HepG2 (cell line): ENCODE results near the gene GRID1. TPM values are rescaled to one million over a fixed set of nuclear protein-coding genes. Genes with fewer than 3 reads are reported as not detected.

Experiments
- ATAC-seq: fragments of 200-7000 bp; cut with Tn5 transposase; 3 replicates; pipeline ENCODE4 v1.9.1; 2020; ENCODE audit warnings: mild to moderate bottlenecking, moderate library complexity
- BruUV-seq: library from RNA; stranded (reverse); fragments of 400-500 nt; replicated peaks from 2 replicates; lab custom pipeline; 2021; lab: Mats Ljungman, UMichigan
- CTCF ChIA-PET: fragments of 300-600 bp; formaldehyde crosslinking; extraction: SDS; loops from one replicate; lab custom pipeline; 2021; ENCODE audit warnings: low total read pairs, inconsistent platforms, low intra/inter-chr PET ratio; lab: Yijun Ruan, JAX
- POLR2A ChIA-PET: fragments of 350-600 bp; sonication (Branson Sonifier 250); formaldehyde crosslinking; loops from one replicate; lab custom pipeline; 2020; ENCODE audit warnings: antibody characterized with exemption, inconsistent platforms; lab: Yijun Ruan, JAX
- DNase-seq: peaks from one replicate; pipeline ENCODE4 v3.0.0-alpha.2; 2015; ENCODE audit warnings: low spot score
- FAIRE-seq: peaks from 3 replicates; lab custom pipeline; 2011; peaks lifted over from hg19 to GRCh38; lab: Jason Lieb, UNC
- H2AFZ ChIP-seq: one replicate; pipeline ENCODE4 v1.6.1; 2011; ENCODE audit warnings: low read length, inconsistent platforms
- H3K27ac ChIP-seq: fragments of 300-600 bp; 3 replicates; pipeline ENCODE4 v1.8.0; 2011; ENCODE audit warnings: mixed run types, mild to moderate bottlenecking, mixed read lengths, low read length, inconsistent platforms; ENCODE audit not compliant: insufficient read depth; ENCODE audit errors: extremely low read length
- H3K27me3 ChIP-seq, 2 experiments: fragments of 200-600 bp in 1 of 2; 2 replicates in 1 of 2; 3 replicates in 1 of 2; pipeline versions ENCODE4 v1.6.0 to v1.8.0; 2011; ENCODE audit warnings: low read length in 2 of 2, mild to moderate bottlenecking in 2 of 2, moderate library complexity in 2 of 2, inconsistent platforms in 1 of 2; ENCODE audit not compliant: insufficient read depth in 2 of 2, control insufficient read depth in 1 of 2
- H3K36me3 ChIP-seq, 2 experiments: fragments of 200-600 bp in 1 of 2; replicated peaks in 1 of 2; 2 replicates in 1 of 2; 3 replicates in 1 of 2; pipeline versions ENCODE4 v1.5.1 to v1.8.0; 2011; ENCODE audit warnings: low read length in 2 of 2, inconsistent platforms in 1 of 2; ENCODE audit not compliant: insufficient read depth in 2 of 2, control insufficient read depth in 1 of 2
- H3K4me1 ChIP-seq: 2 replicates; pipeline ENCODE4 v1.5.1; 2012; ENCODE audit warnings: low read length, inconsistent platforms; ENCODE audit not compliant: insufficient read depth
- H3K4me2 ChIP-seq: 2 replicates; pipeline ENCODE4 v1.6.0; 2011; ENCODE audit warnings: low read depth, low read length, inconsistent platforms
- H3K4me3 ChIP-seq, 3 experiments: fragments of 200-600 bp in 1 of 3; sonication (generic), shearing (Covaris generic) in 1 of 3; replicated peaks in 1 of 3; 2 replicates each; pipeline ENCODE4 v1.5.1; 2011 to 2016; ENCODE audit warnings: low read length in 3 of 3, inconsistent platforms in 2 of 3, low read depth in 2 of 3, mild to moderate bottlenecking in 2 of 3, control low read depth in 1 of 3, mixed read lengths in 1 of 3; ENCODE audit not compliant: insufficient read depth in 1 of 3
- H3K79me2 ChIP-seq: one replicate; pipeline ENCODE4 v1.6.1; 2011; ENCODE audit warnings: low read length, inconsistent platforms; ENCODE audit not compliant: insufficient read depth
- H3K9ac ChIP-seq: 2 replicates; pipeline ENCODE4 v1.6.0; 2011; ENCODE audit warnings: mild to moderate bottlenecking, low read depth, low read length, inconsistent platforms; ENCODE audit not compliant: insufficient read depth
- H3K9me3 ChIP-seq: 2 replicates; pipeline ENCODE4 v1.5.1; 2012; ENCODE audit warnings: mild to moderate bottlenecking, low read length
- H4K20me1 ChIP-seq: 2 replicates; pipeline ENCODE4 v1.6.0; 2011; ENCODE audit warnings: inconsistent platforms, mild to moderate bottlenecking, low read length, moderate library complexity; ENCODE audit not compliant: insufficient read depth
- ELF3 ChIP-seq: IDR thresholded peaks from 2 replicates; pipeline ENCODE4 v1.6.1; 2016; ENCODE audit warnings: missing genetic modification reagents, missing compliant biosample characterization
- JUN ChIP-seq: sonication (generic); formaldehyde crosslinking; IDR thresholded peaks from 2 replicates; pipeline ENCODE4 v1.4.0; 2020; ENCODE audit warnings: mild to moderate bottlenecking, missing genetic modification reagents
- LCORL ChIP-seq, 2 experiments: fragments of 450-650 bp in 1 of 2; sonication (generic) in 1 of 2; formaldehyde crosslinking in 1 of 2; IDR thresholded peaks; 2 replicates each; pipeline versions ENCODE4 v1.5.0 to v1.6.1; 2017 to 2020; ENCODE audit warnings: antibody characterized with exemption in 1 of 2, missing genetic modification reagents in 1 of 2
- MYPOP ChIP-seq: sonication (generic); formaldehyde crosslinking; IDR thresholded peaks from 2 replicates; pipeline ENCODE4 v1.8.1; 2023; ENCODE audit warnings: mild to moderate bottlenecking, moderate library complexity, missing genetic modification reagents
- NPAS2 ChIP-seq: sonication (generic); formaldehyde crosslinking; IDR thresholded peaks from 2 replicates; pipeline ENCODE4 v1.8.0; 2022; ENCODE audit warnings: mild to moderate bottlenecking, missing genetic modification reagents, borderline replicate concordance
- POLR2AphosphoS5 ChIP-seq: IDR thresholded peaks from 2 replicates; pipeline ENCODE4 v1.6.1; 2012; ENCODE audit warnings: low read depth, low read length
- RERE ChIP-seq: IDR thresholded peaks from 2 replicates; pipeline ENCODE4 v1.6.1; 2016; ENCODE audit warnings: low read depth, missing genetic modification reagents, missing compliant biosample characterization
- REXO4 ChIP-seq: sonication (generic); formaldehyde crosslinking; IDR thresholded peaks from 2 replicates; pipeline ENCODE4 v1.8.0; 2022; ENCODE audit warnings: missing genetic modification reagents, mild to moderate bottlenecking, borderline replicate concordance
- STAT6 ChIP-seq: sonication (generic); formaldehyde crosslinking; IDR thresholded peaks from 2 replicates; pipeline ENCODE4 v1.4.0; 2020; ENCODE audit warnings: missing genetic modification reagents, mild to moderate bottlenecking, borderline replicate concordance
- TRIM24 ChIP-seq: sonication (generic); formaldehyde crosslinking; IDR thresholded peaks from 2 replicates; pipeline ENCODE4 v1.8.0; 2022; ENCODE audit warnings: mild to moderate bottlenecking, missing genetic modification reagents
- ZGPAT ChIP-seq: IDR thresholded peaks from 2 replicates; pipeline ENCODE4 v1.6.1; 2016; ENCODE audit warnings: mild to moderate bottlenecking
- ZNF264 ChIP-seq: sonication (generic); formaldehyde crosslinking; IDR thresholded peaks from 2 replicates; pipeline ENCODE4 v1.4.0; 2020; ENCODE audit warnings: missing genetic modification reagents
- ZNF652 ChIP-seq: IDR thresholded peaks from 2 replicates; pipeline ENCODE4 v1.6.1; 2016; ENCODE audit warnings: low read depth, borderline replicate concordance
- WGBS: methylation state at CpG from one replicate; pipeline ENCODE4 v1.1.6; 2017; ENCODE audit warnings: low lambda C conversion rate; 5-methylcytosine and 5-hydroxymethylcytosine counted together
- in situ Hi-C: cut with HindIII; loops from 2 replicates; pipeline ENCODE4 v1.10.0; 2017; ENCODE audit warnings: low pct_unique_long_range_greater_than_20kb; ENCODE audit not compliant: extremely low pct_ligation_motif_present
- intact Hi-C: fragments of 100-400 bp; cut with micrococcal nuclease; formaldehyde crosslinking; loops from one replicate; pipeline ENCODE4 v1.10.0; 2022; ENCODE audit not compliant: unreplicated experiment
- polyA plus RNA-seq, 8 experiments: library from polyadenylated mRNA; depleted of rRNA in 3 of 8; stranded (reverse) in 7 of 8; unstranded in 1 of 8; fragments of >200 nt; fragmentation: Illumina TruSeq in 4 of 8; extraction: Trizol in 4 of 8; gene quantifications; 2 replicates each; pipeline versions ENCODE4 v1.2.1 to v1.2.3, GENCODE V29; 2011 to 2016; ENCODE audit warnings: low read depth in 4 of 8, missing spikeins in 1 of 8, mixed read lengths in 1 of 8; ENCODE audit not compliant: insufficient read depth in 1 of 8
- total RNA-seq, 5 experiments: library from RNA; depleted of rRNA; stranded (reverse); fragments of >200 nt; fragmentation: Illumina TruSeq; extraction: Trizol; gene quantifications; 2 replicates each; pipeline ENCODE4 v1.2.3, GENCODE V29; 2016; ENCODE audit warnings: low read depth in 1 of 5

GRID1 gene
- total and polyA plus RNA-seq, 2 of the 13 experiments (the other 11 are each of a cell fraction or from before 2014, with no cell fraction given), result 0.05 TPM; not detected in 1

GRCh38 chr10:86233131-86233530 is 133.5 kb downstream of the GRID1 start:
- Histone ChIP-seq H4K20me1 (no peaks in the 10 kb centered on the region), H3K79me2 (no peaks in the 10 kb centered on the region), H3K4me2 (no peak overlapping the region), H3K36me3 (no peaks in the 10 kb centered on the region), H3K9me3 (no peaks in the 10 kb centered on the region), H3K9ac (no peak overlapping the region), H3K27ac (no peak overlapping the region), H2AFZ (no peak overlapping the region), H3K4me1 (no peaks in the 10 kb centered on the region), H3K4me3 (no peak overlapping the region), H3K27me3 (peaks cover 6 to 19% of the 10 kb centered on the region in 2 experiments)
- DNase-seq, result no peak
- POLR2A ChIA-PET, result no interaction called here
- in situ Hi-C loops (no loop called here), intact Hi-C loops (no loop called here)
- no peak for TF ChIP-seq POLR2AphosphoS5
- no peak for TF ChIP-seq LCORL (IDR thresholded peaks at IDR 0.05)
- TF ChIP-seq LCORL (CRISPR knock-in tag; IDR thresholded peaks at IDR 0.05), result no peak
- no peak for TF ChIP-seq JUN
- TF ChIP-seq ZGPAT, result no peak
- TF ChIP-seq RERE, result no peak
- no peak for TF ChIP-seq MYPOP (CRISPR knock-in tag)
- no peak for TF ChIP-seq REXO4 (CRISPR knock-in tag)
- TF ChIP-seq STAT6 (CRISPR knock-in tag), result no peak
- no peak for TF ChIP-seq ZNF652
- TF ChIP-seq ELF3 (CRISPR knock-in tag), result no peak
- TF ChIP-seq TRIM24 (CRISPR knock-in tag), result no peak
- TF ChIP-seq ZNF264 (CRISPR knock-in tag), result no peak
- TF ChIP-seq NPAS2 (CRISPR knock-in tag), result no peak
- CTCF ChIA-PET, result no interaction called here
- WGBS, result 100% methylated on average over 2 of the region's 7 CpGs
- no peak for ATAC-seq
- FAIRE-seq, result no peak
- no TSS peak for BruUV-seq
